Hematopoietic multipotent progenitor cell (in vitro differentiated cells): ENCODE results near the gene MRTFB. TPM values are rescaled to one million over a fixed set of nuclear protein-coding genes. Genes with fewer than 3 reads are reported as not detected.
A peak's percentile ranks its signal among the peaks of the same experiment; 100 is the strongest.
"Not testable (repeated sequence)": the region's sequence is repeated elsewhere in the genome, so short reads cannot be mapped to it uniquely, and the experiment has no call there.

Experiments
- DNase-seq, 3 donors: peaks; one replicate each; pipeline ENCODE4 v3.0.0-alpha.2; 2011 to 2015; ENCODE audit warnings: low read depth in 2 of 3, low spot score in 2 of 3
- total RNA-seq: library from RNA; depleted of rRNA; stranded (reverse); fragments of >200 nt; gene quantifications from one replicate; pipeline ENCODE4 v1.2.3, GENCODE V29; 2012

Gene MRTFB
- total RNA-seq, 1 donor: 11.6 TPM

- DNase-seq: no peak
Observed at GRCh38 chr16:14102925-14103720, 32.0 kb downstream of the MRTFB start.

DNA sequence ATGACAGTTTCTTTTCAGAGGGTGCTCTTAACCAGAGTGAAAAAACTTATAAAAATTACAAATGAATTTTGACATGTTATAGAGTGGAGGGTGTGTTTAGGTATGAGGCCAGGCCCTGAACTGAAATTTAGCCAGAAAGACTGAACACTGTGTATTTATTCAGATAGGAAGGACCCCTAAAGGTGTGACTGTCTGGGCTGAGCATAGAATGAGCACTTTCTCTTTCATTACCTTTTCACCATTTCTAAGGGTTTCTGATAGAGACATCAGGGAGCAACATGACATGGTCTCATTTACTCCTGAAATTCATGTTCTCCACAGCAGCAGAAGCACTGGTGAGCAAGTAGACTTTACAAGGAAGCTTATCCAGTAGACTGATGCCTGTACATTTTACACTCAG, 32.9 kb downstream of the MRTFB start:
- no peak for DNase-seq

GRCh38 chr16:14105760-14106375, 34.7 kb downstream of the MRTFB start:
- no peak for DNase-seq

DNA sequence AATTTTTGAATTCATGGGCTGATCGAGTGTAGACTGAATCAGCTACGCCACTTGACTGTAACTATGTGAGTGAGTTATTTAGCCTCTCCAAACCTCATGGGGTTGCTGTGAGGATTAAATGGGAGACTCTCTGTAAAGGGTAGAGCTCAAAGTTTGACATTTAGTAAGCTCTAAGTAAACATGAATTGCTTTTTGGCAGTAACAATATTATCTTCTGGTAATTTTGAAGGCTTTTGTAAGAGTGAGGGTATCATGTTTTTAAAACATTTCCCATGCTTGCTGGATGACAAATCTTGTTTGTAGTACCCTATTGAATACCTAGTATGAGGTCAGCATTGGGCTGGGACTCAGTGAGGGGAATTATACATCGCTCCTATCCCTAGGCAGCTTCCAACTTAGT, 35.3 kb downstream of the MRTFB start:
- DNase-seq: no peak

DNA sequence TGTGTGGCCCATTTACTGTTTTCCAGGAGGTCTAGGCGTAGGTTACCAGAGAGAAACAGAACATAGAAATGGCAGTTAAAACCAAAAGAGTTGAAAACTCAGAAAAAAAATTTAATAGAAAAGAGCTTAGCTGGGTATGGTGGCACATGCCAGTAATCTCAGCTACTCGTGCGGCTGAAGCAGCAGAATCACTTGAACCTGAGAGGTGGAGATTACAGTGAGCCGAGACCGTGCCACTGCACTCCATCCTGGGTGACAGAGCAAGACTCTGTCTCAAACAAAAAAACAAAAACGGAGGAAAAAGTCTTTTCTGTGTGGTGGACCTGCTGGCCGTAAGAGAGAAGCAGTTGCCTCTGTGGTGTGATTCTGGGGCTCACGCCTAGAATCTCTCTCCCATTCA, 35.8 kb downstream of the MRTFB start:
- no peak for DNase-seq

DNA sequence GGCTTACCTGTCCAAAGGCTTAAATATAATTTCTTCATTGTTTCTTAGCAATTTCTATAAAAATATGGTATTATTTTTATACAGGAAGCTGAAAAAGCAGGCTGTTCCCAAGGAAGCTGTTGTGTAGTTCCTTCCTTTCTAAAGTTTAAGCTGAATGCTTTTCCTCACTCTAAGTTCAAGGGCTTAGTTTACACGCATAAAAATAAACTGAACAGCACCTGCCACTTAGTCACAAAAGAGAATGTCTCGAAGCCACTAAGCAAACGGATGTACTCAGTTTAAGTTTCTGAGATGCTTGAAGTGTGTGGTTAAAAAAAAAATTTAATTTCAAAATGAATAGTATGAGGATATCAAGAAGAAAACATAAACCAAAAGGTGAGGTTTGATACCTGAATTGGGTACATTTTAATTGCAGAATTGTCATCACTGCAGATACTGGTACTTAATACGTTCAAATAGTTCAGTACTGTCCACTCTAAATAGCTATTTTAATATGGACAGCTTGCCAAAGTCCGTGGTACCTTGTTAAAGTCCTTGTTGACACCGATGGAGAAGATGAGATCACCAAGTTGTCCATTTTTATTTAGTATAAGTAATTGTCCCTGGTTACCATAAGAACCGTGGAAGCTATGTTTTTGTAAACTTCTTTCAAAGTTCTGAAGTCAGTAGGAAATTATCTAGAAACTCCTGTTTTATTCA, 38.1 kb downstream of the MRTFB start:
- no peak for DNase-seq

GRCh38 chr16:14109782-14110727, 38.9 kb downstream of the MRTFB start:
- no peak for DNase-seq

GRCh38 chr16:14110728-14111251, 39.7 kb downstream of the MRTFB start:
- no peak for DNase-seq

DNA sequence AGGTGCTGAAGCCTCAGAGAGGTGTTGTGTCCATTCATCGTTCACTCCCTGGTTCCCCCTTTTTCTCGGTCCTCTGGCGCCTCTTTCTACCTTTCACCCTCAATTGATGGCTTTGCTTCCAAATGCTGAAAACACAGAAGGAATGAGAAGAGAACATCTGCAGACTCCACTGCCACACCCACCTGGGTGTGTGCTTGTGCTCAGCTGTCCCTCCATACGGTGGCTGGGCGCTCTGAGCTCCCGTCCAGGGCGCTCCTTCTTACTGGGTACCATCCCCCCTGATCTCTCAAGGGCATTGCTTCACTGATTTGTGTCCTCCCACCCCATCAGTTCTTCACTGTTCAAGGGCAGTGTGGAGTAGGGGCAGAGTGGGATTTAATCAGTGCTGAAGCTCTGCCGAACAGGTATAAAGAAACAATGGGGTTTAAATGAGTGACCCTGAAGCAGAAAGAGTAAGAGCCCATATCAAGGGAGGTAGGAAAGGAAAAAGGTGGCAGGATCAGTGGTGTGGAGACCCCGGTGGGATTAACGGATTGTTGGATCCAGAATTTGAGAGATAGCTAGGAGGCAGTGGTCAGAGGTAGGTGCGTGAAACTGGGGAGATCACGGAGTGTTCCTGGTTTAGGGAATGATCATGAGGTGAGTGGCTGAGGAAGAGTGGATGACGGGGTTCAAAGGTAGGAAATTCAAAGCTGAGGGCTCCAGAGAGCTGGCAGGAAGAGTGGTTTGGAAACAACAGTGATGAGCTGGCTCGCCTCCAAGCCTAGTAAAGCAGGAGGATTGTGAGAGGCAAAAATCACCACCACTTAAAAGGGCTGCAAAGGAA, 40.8 kb downstream of the MRTFB start:
- no peak for DNase-seq

DNA sequence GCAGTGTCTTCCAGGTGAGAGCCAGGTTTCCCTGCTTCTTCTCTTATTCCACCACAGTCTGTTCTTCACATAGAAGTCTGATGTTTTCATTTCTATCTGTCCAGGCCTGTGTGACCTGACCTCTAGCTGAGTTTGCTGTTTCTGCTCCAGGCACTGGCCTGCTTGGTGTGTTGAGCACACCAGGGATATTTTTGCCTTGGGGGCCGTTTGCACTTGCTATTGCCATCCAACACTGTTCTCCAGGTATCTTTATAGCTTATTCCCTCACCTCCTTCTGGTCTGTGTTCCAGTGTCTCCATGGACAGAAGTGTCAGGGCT, 41.4 kb downstream of the MRTFB start:
- DNase-seq: no peak

DNA sequence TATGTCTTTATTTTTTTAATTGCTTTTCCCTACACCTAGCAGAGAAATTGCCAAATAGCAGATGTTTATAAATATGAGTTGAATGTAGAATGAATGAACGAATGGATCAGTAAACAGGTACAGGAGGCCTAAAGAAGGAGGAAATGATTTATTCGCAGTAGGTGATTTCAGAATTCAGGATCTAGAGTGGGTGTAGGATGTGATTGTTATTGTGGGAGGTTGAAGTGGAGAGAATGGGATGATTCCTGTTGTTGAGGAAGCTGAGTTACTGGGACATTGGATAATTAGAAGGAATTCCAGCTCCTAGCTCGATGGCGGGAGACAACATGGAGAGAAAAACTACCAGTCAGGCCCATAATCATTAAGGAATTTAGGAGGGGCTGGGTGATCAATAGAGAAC, 42.2 kb downstream of the MRTFB start:
- no peak for DNase-seq

DNA sequence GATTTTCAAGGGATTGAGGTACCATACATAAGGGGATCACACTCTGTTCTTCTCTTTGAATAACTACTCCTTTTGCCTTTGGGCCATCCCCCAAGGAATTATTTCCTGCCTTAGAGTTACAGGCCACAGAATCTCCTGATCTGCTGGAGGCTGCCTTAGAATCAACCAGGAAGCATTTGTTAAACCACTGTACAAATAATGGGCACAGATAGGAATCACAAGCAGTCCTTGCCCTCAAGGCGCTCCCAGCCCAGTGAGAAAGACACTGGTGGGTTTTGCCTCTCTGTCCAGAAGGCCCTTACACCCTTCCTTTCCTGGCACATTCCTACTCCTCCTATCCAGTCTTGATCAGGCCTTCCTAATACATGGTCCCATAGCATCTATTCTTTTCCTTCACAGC, 45.9 kb downstream of the MRTFB start:
- DNase-seq: no peak

GRCh38 chr16:14119799-14120198, 48.7 kb downstream of the MRTFB start:
- no peak for DNase-seq

DNA sequence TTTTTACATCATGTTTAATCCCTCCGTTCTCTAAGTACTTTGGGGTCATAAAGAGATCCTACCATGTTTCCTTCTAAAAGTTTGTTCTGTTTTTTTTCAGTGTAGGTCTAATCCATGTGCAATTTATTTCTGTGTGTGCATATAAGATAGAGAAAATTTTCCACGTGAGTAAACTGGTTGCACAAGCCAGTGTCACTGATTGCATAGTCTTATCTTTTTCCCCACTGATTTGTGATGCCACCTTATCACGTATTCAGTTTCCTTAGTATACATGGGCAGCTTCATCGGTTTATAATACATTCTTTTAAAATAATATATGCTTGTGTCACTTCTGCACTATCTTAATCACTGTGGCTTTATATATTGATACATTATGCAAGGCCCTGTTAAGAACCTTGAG, 49.2 kb downstream of the MRTFB start:
- DNase-seq: no peak

GRCh38 chr16:14121142-14121541, 50.0 kb downstream of the MRTFB start:
- peak in 2 of 3 donors; percentile 11 to 31 for DNase-seq

GRCh38 chr16:14121872-14122271, 50.8 kb downstream of the MRTFB start:
- DNase-seq: no peak

GRCh38 chr16:14122430-14122829, 51.3 kb downstream of the MRTFB start:
- not testable (repeated sequence) for DNase-seq

GRCh38 chr16:14125000-14125681, 54.0 kb downstream of the MRTFB start:
- no peak for DNase-seq

GRCh38 chr16:14125708-14126107, 54.6 kb downstream of the MRTFB start:
- no peak for DNase-seq
